ENCODE results near the gene FAM222A.

DNA sequence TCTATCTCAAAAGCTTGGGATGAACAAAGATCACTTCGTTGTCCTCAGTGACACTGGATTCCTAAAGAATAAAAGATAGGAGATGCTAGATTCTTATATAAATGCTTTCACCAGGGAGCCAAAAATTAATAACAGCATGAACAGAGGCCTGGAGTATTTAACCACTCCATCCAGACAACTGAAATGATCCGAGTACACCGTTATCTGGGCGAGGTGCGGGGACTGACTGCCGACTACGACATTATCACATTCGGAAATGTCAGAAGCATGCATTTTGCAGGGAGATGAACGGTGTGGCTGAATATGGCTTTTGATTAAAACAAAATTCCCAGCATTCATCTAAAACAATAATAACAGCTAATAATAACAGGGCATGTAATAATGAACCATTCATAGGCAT, 63.0 kb downstream of the FAM222A start:
- TF ChIP-seq EP300 (IDR thresholded peaks at IDR 0.05): no peak
- TF ChIP-seq POLR2A (IDR thresholded peaks at IDR 0.05): no peak

Data from gastroesophageal sphincter (tissue), 2 donors.